Measurements from ENCODE around the gene MS4A6E.
"Not testable (repeated sequence)": the region's sequence is repeated elsewhere in the genome, so short reads cannot be mapped to it uniquely, and the experiment has no call there.

The MS4A6E gene

GRCh38 chr11:60349990-60350389 is 22.9 kb downstream of the MS4A6E start:
- H3K27me3 Mint-ChIP-seq = peaks cover 6% of the 10 kb centered on the region
- H3K36me3 Mint-ChIP-seq = no peaks in the 10 kb centered on the region
- no peak overlapping the region for H3K27ac Mint-ChIP-seq
- no peak overlapping the region for H3K4me3 Mint-ChIP-seq
- H3K9me3 Mint-ChIP-seq (ENCODE audit: low read depth) = no peaks in the 10 kb centered on the region
- H3K4me1 Mint-ChIP-seq (ENCODE audit: low read depth) = no peaks in the 10 kb centered on the region

- H3K9me3 Mint-ChIP-seq (ENCODE audit: low read depth) = no peaks in the 10 kb centered on the region
- no peaks in the 10 kb centered on the region for H3K4me1 Mint-ChIP-seq (ENCODE audit: low read depth)
- H3K36me3 Mint-ChIP-seq = no peaks in the 10 kb centered on the region
- H3K27ac Mint-ChIP-seq = no peak overlapping the region
- H3K4me3 Mint-ChIP-seq = no peak overlapping the region
- peaks cover 3% of the 10 kb centered on the region for H3K27me3 Mint-ChIP-seq
Measured at GRCh38 chr11:60357771-60358170, 30.7 kb downstream of the MS4A6E start.

- Mint-ChIP-seq H3K36me3 (no peaks in the 10 kb centered on the region), H3K27me3 (peaks cover 11% of the 10 kb centered on the region), H3K27ac (no peak overlapping the region), H3K9me3 (ENCODE audit: low read depth) (no peaks in the 10 kb centered on the region), H3K4me3 (no peak overlapping the region), H3K4me1 (ENCODE audit: low read depth) (no peaks in the 10 kb centered on the region)
Measured at GRCh38 chr11:60360621-60361020, 33.6 kb downstream of the MS4A6E start.

- peaks cover 11% of the 10 kb centered on the region for H3K27me3 Mint-ChIP-seq
- H3K9me3 Mint-ChIP-seq (ENCODE audit: low read depth) = no peaks in the 10 kb centered on the region
- H3K36me3 Mint-ChIP-seq = no peaks in the 10 kb centered on the region
- no peak overlapping the region for H3K27ac Mint-ChIP-seq
- H3K4me1 Mint-ChIP-seq (ENCODE audit: low read depth) = no peaks in the 10 kb centered on the region
- H3K4me3 Mint-ChIP-seq = no peak overlapping the region
Measured at GRCh38 chr11:60362241-60362640, 35.2 kb downstream of the MS4A6E start.

GRCh38 chr11:60363542-60364470 is 36.8 kb downstream of the MS4A6E start:
- Mint-ChIP-seq H3K4me3 (no peak overlapping the region), H3K4me1 (ENCODE audit: low read depth) (no peaks in the 10 kb centered on the region), H3K27me3 (peaks cover 11% of the 10 kb centered on the region), H3K9me3 (ENCODE audit: low read depth) (no peaks in the 10 kb centered on the region), H3K36me3 (no peaks in the 10 kb centered on the region), H3K27ac (no peak overlapping the region)

GRCh38 chr11:60366262-60366904 is 39.3 kb downstream of the MS4A6E start:
- H3K9me3 Mint-ChIP-seq (ENCODE audit: low read depth); H3K36me3 Mint-ChIP-seq; H3K4me1 Mint-ChIP-seq (ENCODE audit: low read depth); H3K4me3 Mint-ChIP-seq; H3K27me3 Mint-ChIP-seq; H3K27ac Mint-ChIP-seq: not testable (repeated sequence)

GRCh38 chr11:60367009-60367408 is 40.0 kb downstream of the MS4A6E start:
- Mint-ChIP-seq H3K27me3 (peaks cover 8% of the 10 kb centered on the region), H3K4me3 (no peak overlapping the region), H3K27ac (no peak overlapping the region), H3K4me1 (ENCODE audit: low read depth) (no peaks in the 10 kb centered on the region), H3K36me3 (no peaks in the 10 kb centered on the region), H3K9me3 (ENCODE audit: low read depth) (no peaks in the 10 kb centered on the region)

- H3K9me3 Mint-ChIP-seq (ENCODE audit: low read depth) = no peaks in the 10 kb centered on the region
- H3K27me3 Mint-ChIP-seq = peaks cover 8% of the 10 kb centered on the region
- H3K27ac Mint-ChIP-seq = no peak overlapping the region
- no peaks in the 10 kb centered on the region for H3K36me3 Mint-ChIP-seq
- no peaks in the 10 kb centered on the region for H3K4me1 Mint-ChIP-seq (ENCODE audit: low read depth)
- H3K4me3 Mint-ChIP-seq = no peak overlapping the region
Measured at GRCh38 chr11:60367896-60368295, 40.8 kb downstream of the MS4A6E start.

- no peaks in the 10 kb centered on the region for H3K4me1 Mint-ChIP-seq (ENCODE audit: low read depth)
- H3K36me3 Mint-ChIP-seq = no peaks in the 10 kb centered on the region
- no peaks in the 10 kb centered on the region for H3K27me3 Mint-ChIP-seq
- no peak overlapping the region for H3K4me3 Mint-ChIP-seq
- no peaks in the 10 kb centered on the region for H3K9me3 Mint-ChIP-seq (ENCODE audit: low read depth)
- H3K27ac Mint-ChIP-seq = no peak overlapping the region
Measured at GRCh38 chr11:60370252-60370810, 43.3 kb downstream of the MS4A6E start.

- Mint-ChIP-seq H3K9me3 (ENCODE audit: low read depth) (no peaks in the 10 kb centered on the region), H3K4me1 (ENCODE audit: low read depth) (no peaks in the 10 kb centered on the region), H3K27me3 (no peaks in the 10 kb centered on the region), H3K27ac (no peak overlapping the region), H3K36me3 (no peaks in the 10 kb centered on the region), H3K4me3 (no peak overlapping the region)
Measured at GRCh38 chr11:60370811-60371298, 43.8 kb downstream of the MS4A6E start.

- H3K4me3 Mint-ChIP-seq = no peak overlapping the region
- H3K9me3 Mint-ChIP-seq (ENCODE audit: low read depth) = no peaks in the 10 kb centered on the region
- H3K27me3 Mint-ChIP-seq = no peaks in the 10 kb centered on the region
- H3K36me3 Mint-ChIP-seq = no peaks in the 10 kb centered on the region
- no peaks in the 10 kb centered on the region for H3K4me1 Mint-ChIP-seq (ENCODE audit: low read depth)
- no peak overlapping the region for H3K27ac Mint-ChIP-seq
Measured at GRCh38 chr11:60371386-60371785, 44.3 kb downstream of the MS4A6E start.

GRCh38 chr11:60371854-60372253 is 44.8 kb downstream of the MS4A6E start:
- Mint-ChIP-seq H3K27ac (no peak overlapping the region), H3K36me3 (no peaks in the 10 kb centered on the region), H3K27me3 (no peaks in the 10 kb centered on the region), H3K4me1 (ENCODE audit: low read depth) (no peaks in the 10 kb centered on the region), H3K4me3 (no peak overlapping the region), H3K9me3 (ENCODE audit: low read depth) (no peaks in the 10 kb centered on the region)

GRCh38 chr11:60372767-60373166 is 45.7 kb downstream of the MS4A6E start:
- H3K4me1 Mint-ChIP-seq (ENCODE audit: low read depth) = no peaks in the 10 kb centered on the region
- no peaks in the 10 kb centered on the region for H3K9me3 Mint-ChIP-seq (ENCODE audit: low read depth)
- no peak overlapping the region for H3K27ac Mint-ChIP-seq
- no peaks in the 10 kb centered on the region for H3K27me3 Mint-ChIP-seq
- H3K4me3 Mint-ChIP-seq = no peak overlapping the region
- no peaks in the 10 kb centered on the region for H3K36me3 Mint-ChIP-seq

GRCh38 chr11:60375316-60375715 is 48.3 kb downstream of the MS4A6E start:
- no peak overlapping the region for H3K27ac Mint-ChIP-seq
- H3K4me3 Mint-ChIP-seq = no peak overlapping the region

GRCh38 chr11:60376601-60377000 is 49.5 kb downstream of the MS4A6E start:
- Mint-ChIP-seq H3K4me3 (no peak overlapping the region), H3K9me3 (ENCODE audit: low read depth) (no peaks in the 10 kb centered on the region), H3K36me3 (no peaks in the 10 kb centered on the region), H3K4me1 (ENCODE audit: low read depth) (peaks cover 6% of the 10 kb centered on the region), H3K27me3 (no peaks in the 10 kb centered on the region), H3K27ac (no peak overlapping the region)

More at GRCh38 chr11:60375316-60375715, 48.3 kb downstream of the MS4A6E start:
- Mint-ChIP-seq H3K9me3 (ENCODE audit: low read depth) (no peaks in the 10 kb centered on the region), H3K36me3 (no peaks in the 10 kb centered on the region), H3K4me1 (ENCODE audit: low read depth) (peaks cover 6% of the 10 kb centered on the region), H3K27me3 (no peaks in the 10 kb centered on the region)
